Astrocyte of the cerebellum (primary cell): Measurements from ENCODE around the gene PNMA5.
A peak's percentile ranks its signal among the peaks of the same experiment; 100 is the strongest.

Experiments
- DNase-seq: peaks from one replicate; pipeline ENCODE4 v3.0.0-alpha.2; 2011; ENCODE audit warnings: low read depth
- H3K4me3 ChIP-seq: 2 replicates; pipeline ENCODE4 v1.5.1; 2011; ENCODE audit warnings: mild to moderate bottlenecking, low read depth, low read length, moderate library complexity
- CTCF ChIP-seq: IDR thresholded peaks from 2 replicates; pipeline ENCODE4 v1.5.1; 2012; ENCODE audit warnings: low read length, low read depth, moderate library complexity, mild to moderate bottlenecking; ENCODE audit errors: missing control alignments
- in situ Hi-C: cut with HindIII; loops from 2 replicates; pipeline ENCODE4 v1.10.0; 2017; ENCODE audit warnings: low sequenced_read_pairs

PNMA5 gene

GRCh38 chrX:152943826-152944225, 50.1 kb downstream of the PNMA5 start:
- in situ Hi-C loops = no loop called here
- H3K4me3 ChIP-seq = no peak overlapping the region
- TF ChIP-seq CTCF = no peak
- DNase-seq = no peak

GRCh38 chrX:152942077-152942442, 51.9 kb downstream of the PNMA5 start:
- in situ Hi-C loops = no loop called here
- DNase-seq = no peak
- TF ChIP-seq CTCF = no peak
- H3K4me3 ChIP-seq = peak overlapping the region; percentile 59

GRCh38 chrX:152941328-152942076, 52.4 kb downstream of the PNMA5 start:
- peak overlapping the region; percentile 59 for H3K4me3 ChIP-seq
- peak; percentile 33 for TF ChIP-seq CTCF
- in situ Hi-C loops = no loop called here
- peak; percentile 70 for DNase-seq
